ENCODE results near the gene TMEM248.

DNA sequence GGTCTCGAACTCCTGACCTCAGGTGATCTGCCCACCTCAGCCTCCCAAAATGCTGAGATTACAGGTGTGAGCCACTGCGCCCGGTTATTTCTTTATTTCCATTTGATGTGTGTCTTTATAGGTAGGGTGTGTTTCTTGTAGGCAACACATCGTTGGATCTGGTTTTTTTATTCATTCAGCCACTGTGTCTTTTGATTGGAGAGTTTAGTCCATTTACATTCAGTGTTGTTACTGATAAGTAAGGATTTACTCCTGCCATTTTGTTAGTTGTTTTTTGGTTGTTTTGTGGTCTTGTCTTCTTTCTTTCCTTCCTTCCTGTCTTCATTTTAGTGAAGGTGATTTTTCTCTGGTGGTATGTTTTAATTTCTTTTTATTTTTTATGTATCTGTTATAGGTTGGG lies 16.9 kb downstream of the TMEM248 start:
- TF ChIP-seq POLR2AphosphoS5 (IDR thresholded peaks at IDR 0.05; ENCODE audit: low read depth) = no peak
- TF ChIP-seq CTCF (conservative IDR thresholded peaks at IDR 0.05; ENCODE audit: low read depth in 2 of 2) = no peak
- TF ChIP-seq CREB1 (CRISPR knock-in tag; IDR thresholded peaks at IDR 0.05; ENCODE audit: low read depth) = no peak
- TF ChIP-seq, protein P1, sequence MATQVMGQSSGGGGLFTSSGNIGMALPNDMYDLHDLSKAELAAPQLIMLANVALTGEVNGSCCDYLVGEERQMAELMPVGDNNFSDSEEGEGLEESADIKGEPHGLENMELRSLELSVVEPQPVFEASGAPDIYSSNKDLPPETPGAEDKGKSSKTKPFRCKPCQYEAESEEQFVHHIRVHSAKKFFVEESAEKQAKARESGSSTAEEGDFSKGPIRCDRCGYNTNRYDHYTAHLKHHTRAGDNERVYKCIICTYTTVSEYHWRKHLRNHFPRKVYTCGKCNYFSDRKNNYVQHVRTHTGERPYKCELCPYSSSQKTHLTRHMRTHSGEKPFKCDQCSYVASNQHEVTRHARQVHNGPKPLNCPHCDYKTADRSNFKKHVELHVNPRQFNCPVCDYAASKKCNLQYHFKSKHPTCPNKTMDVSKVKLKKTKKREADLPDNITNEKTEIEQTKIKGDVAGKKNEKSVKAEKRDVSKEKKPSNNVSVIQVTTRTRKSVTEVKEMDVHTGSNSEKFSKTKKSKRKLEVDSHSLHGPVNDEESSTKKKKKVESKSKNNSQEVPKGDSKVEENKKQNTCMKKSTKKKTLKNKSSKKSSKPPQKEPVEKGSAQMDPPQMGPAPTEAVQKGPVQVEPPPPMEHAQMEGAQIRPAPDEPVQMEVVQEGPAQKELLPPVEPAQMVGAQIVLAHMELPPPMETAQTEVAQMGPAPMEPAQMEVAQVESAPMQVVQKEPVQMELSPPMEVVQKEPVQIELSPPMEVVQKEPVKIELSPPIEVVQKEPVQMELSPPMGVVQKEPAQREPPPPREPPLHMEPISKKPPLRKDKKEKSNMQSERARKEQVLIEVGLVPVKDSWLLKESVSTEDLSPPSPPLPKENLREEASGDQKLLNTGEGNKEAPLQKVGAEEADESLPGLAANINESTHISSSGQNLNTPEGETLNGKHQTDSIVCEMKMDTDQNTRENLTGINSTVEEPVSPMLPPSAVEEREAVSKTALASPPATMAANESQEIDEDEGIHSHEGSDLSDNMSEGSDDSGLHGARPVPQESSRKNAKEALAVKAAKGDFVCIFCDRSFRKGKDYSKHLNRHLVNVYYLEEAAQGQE (IDR thresholded peaks at IDR 0.05; ENCODE audit: unreplicated experiment) = no peak
- TF ChIP-seq EZH2 (IDR thresholded peaks at IDR 0.05; ENCODE audit: low read depth, unreplicated experiment) = no peak
- TF ChIP-seq NANOG (IDR thresholded peaks at IDR 0.05; ENCODE audit: borderline replicate concordance) = no peak
- no peak for TF ChIP-seq EZH2phosphoT487 (IDR thresholded peaks at IDR 0.05; ENCODE audit: unreplicated experiment)
- TF ChIP-seq JUNB (IDR thresholded peaks at IDR 0.05; ENCODE audit: unreplicated experiment) = no peak
- TF ChIP-seq ETS1 (IDR thresholded peaks at IDR 0.05) = no peak
- TF ChIP-seq ZNF114 (CRISPR knock-in tag; IDR thresholded peaks at IDR 0.05) = no peak
- no peak for TF ChIP-seq ZNF462 (CRISPR knock-in tag; IDR thresholded peaks at IDR 0.05)
